ENCODE measurements around the gene OR6B1.

OR6B1 gene
- long read RNA-seq, donor 1 = 0 reads
- long read RNA-seq, donor 2 = 0 reads
- long read RNA-seq, donor 3 = 0 reads
- long read RNA-seq, donor 4 = 0 reads
- long read RNA-seq, donor 5 = 0 reads
- long read RNA-seq, donor 6 = 0 reads
- long read RNA-seq, donor 7 = 0 reads
- long read RNA-seq, donor 8 = 0 reads

- DNase-seq = no peak
Observed at GRCh38 chr7:144000020-144000419, at the start of gene OR6B1. Gene OR6B1 (plus strand): TSS chr7:144000320. CDS start chr7:144003997, 3,677 bp downstream.

GRCh38 chr7:143953421-143953820 lies 46.7 kb upstream of the OR6B1 start:
- no peak for DNase-seq

- no peak for DNase-seq
Observed at GRCh38 chr7:143954135-143954534, 46.0 kb upstream of the OR6B1 start.

- no peak for DNase-seq
Observed at GRCh38 chr7:143954544-143954943, 45.6 kb upstream of the OR6B1 start, which contains the start of gene OR2F1. Gene OR2F1 (plus strand): TSS chr7:143954844. CDS start chr7:143959971, 5,127 bp downstream.

- no peak for DNase-seq
Observed at GRCh38 chr7:143958781-143959180, 41.3 kb upstream of the OR6B1 start.

- no peak for DNase-seq
Observed at GRCh38 chr7:143960813-143961610, 39.1 kb upstream of the OR6B1 start.

- DNase-seq = no peak
Observed at GRCh38 chr7:143965280-143965679, 34.8 kb upstream of the OR6B1 start.

- no peak for DNase-seq
Observed at GRCh38 chr7:143967398-143967797, 32.7 kb upstream of the OR6B1 start.

GRCh38 chr7:143973870-143974416 lies 26.2 kb upstream of the OR6B1 start:
- DNase-seq = no peak

- DNase-seq = no peak
Observed at GRCh38 chr7:143974459-143974858, 25.7 kb upstream of the OR6B1 start.

GRCh38 chr7:143975617-143976016 lies 24.5 kb upstream of the OR6B1 start:
- DNase-seq = no peak

GRCh38 chr7:143978585-143978984 lies 21.5 kb upstream of the OR6B1 start:
- no peak for DNase-seq

- DNase-seq = no peak
Observed at GRCh38 chr7:143979359-143979758, 20.8 kb upstream of the OR6B1 start.

- no peak for DNase-seq
Observed at GRCh38 chr7:143979998-143980397, 20.1 kb upstream of the OR6B1 start.

GRCh38 chr7:143980746-143981510 lies 19.2 kb upstream of the OR6B1 start:
- DNase-seq = no peak

- DNase-seq = no peak
Observed at GRCh38 chr7:143983960-143984359, 16.2 kb upstream of the OR6B1 start.

GRCh38 chr7:143987513-143987912 lies 12.6 kb upstream of the OR6B1 start:
- DNase-seq = no peak

- no peak for DNase-seq
Observed at GRCh38 chr7:143988976-143989745, 11.0 kb upstream of the OR6B1 start.

GRCh38 chr7:143992670-143993069 lies 7.5 kb upstream of the OR6B1 start:
- DNase-seq = no peak

- DNase-seq = no peak
Observed at GRCh38 chr7:143993924-143994323, 6.2 kb upstream of the OR6B1 start.

GRCh38 chr7:144001543-144001942 lies 1.4 kb downstream of the OR6B1 start:
- DNase-seq = no peak

GRCh38 chr7:144004703-144005102 lies 4.6 kb downstream of the OR6B1 start:
- DNase-seq = no peak

All from right kidney (tissue), 9 donors.